Neutrophil (primary cell): ENCODE data around the gene PRKACG.

ENCODE experiments used
- H3K27ac ChIP-seq: fragments of 200-600 bp; sonication (generic); 2 replicates; pipeline ENCODE4 v1.5.1; 2016; ENCODE audit warnings: mild to moderate bottlenecking, moderate library complexity
- H3K27me3 ChIP-seq: fragments of 200-600 bp; sonication (generic); 2 replicates; pipeline ENCODE4 v1.6.0; 2016; ENCODE audit warnings: mild to moderate bottlenecking
- H3K36me3 ChIP-seq: fragments of 200-600 bp; sonication (generic); 2 replicates; pipeline ENCODE4 v1.5.1; 2017
- H3K4me1 ChIP-seq, 2 experiments: fragments of 200-600 bp in 1 of 2; sonication (generic) in 1 of 2; 1 replicate in 1 of 2; 2 replicates in 1 of 2; pipeline versions ENCODE4 v1.5.1 to v1.6.1; 2013 to 2016; ENCODE audit warnings: low read depth in 1 of 2, low read length in 1 of 2, mild to moderate bottlenecking in 1 of 2, moderate library complexity in 1 of 2; ENCODE audit not compliant: control insufficient read depth in 1 of 2, insufficient read depth in 1 of 2
- H3K4me3 ChIP-seq, 2 experiments: fragments of 200-600 bp in 1 of 2; sonication (generic) in 1 of 2; 1 replicate in 1 of 2; 2 replicates in 1 of 2; pipeline ENCODE4 v1.5.1; 2013 to 2016; ENCODE audit warnings: low read depth in 1 of 2, low read length in 1 of 2, mild to moderate bottlenecking in 1 of 2, moderate library complexity in 1 of 2
- H3K9me3 ChIP-seq: fragments of 200-600 bp; sonication (generic); 2 replicates; pipeline ENCODE4 v1.5.1; 2016
- CTCF ChIP-seq: fragments of 200-600 bp; sonication (generic); IDR thresholded peaks from 2 replicates; pipeline ENCODE4 v1.5.1; 2016; ENCODE audit warnings: antibody characterized with exemption

Gene PRKACG

GRCh38 chr9:69034071-69034470 lies 20.2 kb upstream of the PRKACG start:
- Histone ChIP-seq H3K27me3 (no peaks in the 10 kb centered on the region), H3K4me3 (no peak overlapping the region), H3K9me3 (no peaks in the 10 kb centered on the region)

GRCh38 chr9:69030851-69031645 lies 17.1 kb upstream of the PRKACG start:
- H3K9me3 ChIP-seq: no peaks in the 10 kb centered on the region
- peaks cover 48 to 72% of the 10 kb centered on the region in 2 experiments for H3K4me1 ChIP-seq
- H3K27me3 ChIP-seq: no peaks in the 10 kb centered on the region
- no peaks in the 10 kb centered on the region for H3K36me3 ChIP-seq
- peak overlapping the region; percentile 73 for H3K27ac ChIP-seq
- TF ChIP-seq CTCF: no peak
- no peak overlapping the region for H3K4me3 ChIP-seq

More at GRCh38 chr9:69034071-69034470, 20.2 kb upstream of the PRKACG start:
- TF ChIP-seq CTCF: no peak
- Histone ChIP-seq H3K4me1 (peaks cover 43 to 63% of the 10 kb centered on the region in 2 experiments), H3K27ac (no peak overlapping the region), H3K36me3 (no peaks in the 10 kb centered on the region)

GRCh38 chr9:69029535-69029934 lies 15.6 kb upstream of the PRKACG start:
- Histone ChIP-seq H3K4me3 (no peak overlapping the region), H3K9me3 (no peaks in the 10 kb centered on the region), H3K4me1 (peaks cover 41 to 66% of the 10 kb centered on the region in 2 experiments), H3K27ac (peak overlapping the region; percentile 73), H3K36me3 (no peaks in the 10 kb centered on the region), H3K27me3 (no peaks in the 10 kb centered on the region)
- no peak for TF ChIP-seq CTCF

DNA sequence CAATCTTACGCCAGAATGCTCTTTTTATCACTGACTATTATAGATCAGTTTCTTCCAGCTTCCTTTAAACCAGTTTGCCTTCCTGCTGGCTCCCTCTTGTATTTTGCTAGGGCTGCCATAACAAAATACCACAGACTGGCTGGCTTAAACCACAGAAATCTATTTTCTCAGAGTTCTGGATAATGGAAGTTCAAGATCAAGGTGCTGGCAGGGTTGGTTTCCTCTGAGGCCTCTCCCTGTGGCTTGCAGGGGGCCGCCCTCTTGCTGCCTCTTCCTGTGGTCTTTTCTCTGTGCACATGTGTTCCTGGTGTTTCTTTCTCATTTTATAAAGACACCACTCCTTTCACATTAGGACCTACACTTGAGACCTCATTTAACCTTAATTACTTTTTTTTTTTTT lies 14.8 kb upstream of the PRKACG start:
- H3K9me3 ChIP-seq: no peaks in the 10 kb centered on the region
- H3K4me3 ChIP-seq: no peak overlapping the region
- H3K27ac ChIP-seq: no peak overlapping the region
- no peak for TF ChIP-seq CTCF
- H3K4me1 ChIP-seq: peaks cover 41 to 60% of the 10 kb centered on the region in 2 experiments
- H3K27me3 ChIP-seq: no peaks in the 10 kb centered on the region
- H3K36me3 ChIP-seq: no peaks in the 10 kb centered on the region

- TF ChIP-seq CTCF: peak; percentile 36
- Histone ChIP-seq H3K4me3 (no peak overlapping the region), H3K27ac (no peak overlapping the region), H3K4me1 (peaks cover 41 to 48% of the 10 kb centered on the region in 2 experiments), H3K9me3 (no peaks in the 10 kb centered on the region), H3K36me3 (no peaks in the 10 kb centered on the region), H3K27me3 (no peaks in the 10 kb centered on the region)
Observed at GRCh38 chr9:69027355-69028097, 13.6 kb upstream of the PRKACG start.
